HepG2 (cell line): ENCODE measurements around the gene MFSD11. TPM values are rescaled to one million over a fixed set of nuclear protein-coding genes. Genes with fewer than 3 reads are reported as not detected.

Source experiments
- ATRX ChIP-seq: sonication (generic); formaldehyde crosslinking; IDR thresholded peaks from 2 replicates; pipeline ENCODE4 v1.4.0; 2020; ENCODE audit warnings: missing genetic modification reagents, borderline replicate concordance
- FOSL1 ChIP-seq: sonication (generic); formaldehyde crosslinking; IDR thresholded peaks from 2 replicates; pipeline ENCODE4 v1.9.0; 2021; ENCODE audit warnings: missing genetic modification reagents, borderline replicate concordance
- HNF4A ChIP-seq: sonication (generic); formaldehyde crosslinking; IDR thresholded peaks from 2 replicates; pipeline ENCODE4 v1.4.0; 2020; ENCODE audit warnings: missing genetic modification reagents
- HNRNPL ChIP-seq: fragments of 200-400 bp; formaldehyde crosslinking; IDR thresholded peaks from 2 replicates; pipeline ENCODE4 v1.6.1; 2017; ENCODE audit warnings: mild to moderate bottlenecking, low read depth, low read length
- IKZF4 ChIP-seq: sonication (generic); formaldehyde crosslinking; IDR thresholded peaks from 2 replicates; pipeline ENCODE4 v1.5.1; 2020; ENCODE audit warnings: borderline replicate concordance, mild to moderate bottlenecking, low read depth, missing genetic modification reagents; ENCODE audit errors: not compliant biosample characterization
- KLF6 ChIP-seq: IDR thresholded peaks from 2 replicates; pipeline ENCODE4 v1.8.0; 2016; ENCODE audit warnings: missing biosample characterization, missing genetic modification reagents
- MYPOP ChIP-seq: sonication (generic); formaldehyde crosslinking; IDR thresholded peaks from 2 replicates; pipeline ENCODE4 v1.8.1; 2023; ENCODE audit warnings: mild to moderate bottlenecking, moderate library complexity, missing genetic modification reagents
- ONECUT2 ChIP-seq: sonication (generic); formaldehyde crosslinking; IDR thresholded peaks from 2 replicates; pipeline ENCODE4 v1.4.0; 2020; ENCODE audit warnings: missing genetic modification reagents
- PHF21A ChIP-seq: sonication (generic); formaldehyde crosslinking; IDR thresholded peaks from 2 replicates; pipeline ENCODE4 v1.5.0; 2020; ENCODE audit warnings: mild to moderate bottlenecking, missing genetic modification reagents
- PHF5A ChIP-seq: IDR thresholded peaks from one replicate; pipeline ENCODE4 v1.6.1; 2018; ENCODE audit warnings: low read depth, missing genetic modification reagents; ENCODE audit not compliant: unreplicated experiment
- POLR2G ChIP-seq: fragments of 200-400 bp; formaldehyde crosslinking; IDR thresholded peaks from 2 replicates; pipeline ENCODE4 v1.6.1; 2018; ENCODE audit warnings: mild to moderate bottlenecking, low read depth, low read length, moderate library complexity
- SIX4 ChIP-seq: sonication (generic); formaldehyde crosslinking; IDR thresholded peaks from 2 replicates; pipeline ENCODE4 v1.4.0; 2020; ENCODE audit warnings: missing genetic modification reagents
- SOX5 ChIP-seq: IDR thresholded peaks from 2 replicates; pipeline ENCODE4 v1.6.1; 2016; ENCODE audit warnings: borderline replicate concordance
- TBX3 ChIP-seq: fragments of 450-650 bp; IDR thresholded peaks from 2 replicates; pipeline ENCODE4 v1.6.1; 2017; ENCODE audit warnings: antibody characterized with exemption, mild to moderate bottlenecking, inconsistent platforms, borderline replicate concordance
- THRA ChIP-seq: sonication (generic); formaldehyde crosslinking; IDR thresholded peaks from 2 replicates; pipeline ENCODE4 v1.4.0; 2020; ENCODE audit warnings: missing genetic modification reagents, borderline replicate concordance
- ZBTB8A ChIP-seq: sonication (generic); formaldehyde crosslinking; IDR thresholded peaks from 2 replicates; pipeline ENCODE4 v1.4.0; 2020; ENCODE audit warnings: mild to moderate bottlenecking, low read depth, missing genetic modification reagents, borderline replicate concordance
- ZFP37 ChIP-seq: sonication (generic); formaldehyde crosslinking; IDR thresholded peaks from 2 replicates; pipeline ENCODE4 v1.4.0; 2020; ENCODE audit warnings: missing genetic modification reagents, borderline replicate concordance
- ZNF121 ChIP-seq: sonication (generic); formaldehyde crosslinking; IDR thresholded peaks from 2 replicates; pipeline ENCODE4 v1.5.0; 2020; ENCODE audit warnings: mild to moderate bottlenecking, missing genetic modification reagents
- ZNF263 ChIP-seq: sonication (generic); formaldehyde crosslinking; IDR thresholded peaks from 2 replicates; pipeline ENCODE4 v1.4.0; 2020; ENCODE audit warnings: missing genetic modification reagents
- ZNF33B ChIP-seq: sonication (generic); formaldehyde crosslinking; IDR thresholded peaks from 2 replicates; pipeline ENCODE4 v1.5.1; 2020; ENCODE audit warnings: mild to moderate bottlenecking, missing genetic modification reagents
- ZNF44 ChIP-seq: sonication (generic); formaldehyde crosslinking; IDR thresholded peaks from 2 replicates; pipeline ENCODE4 v1.5.1; 2020; ENCODE audit warnings: mild to moderate bottlenecking, missing genetic modification reagents
- ZNF761 ChIP-seq: sonication (generic); formaldehyde crosslinking; conservative IDR thresholded peaks from 2 replicates; pipeline ENCODE4 v1.4.0; 2020; ENCODE audit warnings: mild to moderate bottlenecking, missing genetic modification reagents
- ZNF777 ChIP-seq: sonication (generic); formaldehyde crosslinking; IDR thresholded peaks from 2 replicates; pipeline ENCODE4 v1.4.0; 2020; ENCODE audit warnings: missing genetic modification reagents
- polyA plus RNA-seq, 8 experiments: library from polyadenylated mRNA; depleted of rRNA in 3 of 8; stranded (reverse) in 7 of 8; unstranded in 1 of 8; fragments of >200 nt; fragmentation: Illumina TruSeq in 4 of 8; extraction: Trizol in 4 of 8; gene quantifications; 2 replicates each; pipeline versions ENCODE4 v1.2.1 to v1.2.3, GENCODE V29; 2011 to 2016; ENCODE audit warnings: low read depth in 4 of 8, missing spikeins in 1 of 8, mixed read lengths in 1 of 8; ENCODE audit not compliant: insufficient read depth in 1 of 8
- total RNA-seq, 5 experiments: library from RNA; depleted of rRNA; stranded (reverse); fragments of >200 nt; fragmentation: Illumina TruSeq; extraction: Trizol; gene quantifications; 2 replicates each; pipeline ENCODE4 v1.2.3, GENCODE V29; 2016; ENCODE audit warnings: low read depth in 1 of 5
- TF ChIP-seq, protein P1 (sequence below): sonication (generic); formaldehyde crosslinking; IDR thresholded peaks from 2 replicates; pipeline ENCODE4 v1.5.1; 2020; ENCODE audit warnings: mild to moderate bottlenecking, missing genetic modification reagents

MFSD11 gene
- total and polyA plus RNA-seq, 2 of the 13 experiments (the other 11 are each of a cell fraction or from before 2014, with no cell fraction given): 26.1 to 36.3 TPM

DNA sequence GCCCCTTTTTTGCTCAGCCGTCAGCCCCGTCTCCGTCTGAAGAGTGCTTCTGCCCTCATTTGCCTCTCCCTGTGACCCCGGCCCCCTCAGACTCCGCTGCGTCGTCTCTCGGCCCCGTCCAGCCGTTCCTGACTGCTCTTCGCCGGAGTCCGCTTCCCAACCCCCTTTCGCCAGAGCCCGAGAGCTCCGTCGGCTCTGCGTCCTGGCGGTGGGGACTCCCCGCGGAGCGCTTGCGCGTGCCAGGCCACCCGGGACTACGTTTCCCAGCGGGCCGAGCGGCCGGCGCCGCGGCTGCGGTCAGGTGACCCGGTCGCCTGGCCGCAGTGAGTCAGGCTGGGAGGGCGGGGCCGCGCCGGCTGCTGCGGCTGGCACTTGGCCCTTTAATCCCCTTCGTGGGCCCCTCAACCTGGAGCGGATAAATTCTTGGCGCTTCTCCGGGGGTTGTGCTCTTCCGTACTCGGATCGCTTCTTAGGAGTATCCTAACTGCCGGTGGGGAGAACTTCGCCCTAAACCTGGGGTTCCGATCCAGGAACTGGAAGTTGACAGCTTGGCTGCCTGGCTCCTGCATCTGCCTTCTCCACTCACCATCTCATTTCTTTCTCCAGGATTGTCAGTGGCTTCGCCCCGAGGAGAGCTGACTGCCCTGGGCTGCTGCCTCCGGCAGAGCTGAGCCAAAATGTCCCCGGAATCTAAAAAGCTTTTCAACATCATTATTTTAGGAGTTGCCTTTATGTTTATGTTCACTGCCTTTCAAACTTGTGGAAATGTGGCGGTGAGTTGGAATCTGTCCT is at the start of gene MFSD11 (continued):
- TF ChIP-seq HNF4A (CRISPR knock-in tag) (0 out of 2 replicates have a peak, but pooled peaks have one; percentile 1), THRA (peak; percentile 51; the same call in 1 of the 2 replicates), TBX3 (peak; percentile 73), ZNF761 (CRISPR knock-in tag) (peak; percentile 95), ATRX (peak; percentile 79; the same call in 1 of the 2 replicates), ONECUT2 (no peak), HNRNPL (0 out of 2 replicates have a peak, but pooled peaks have one; percentile 13), ZFP37 (CRISPR knock-in tag) (no peak), IKZF4 (CRISPR knock-in tag) (peak; percentile 62), PHF21A (CRISPR knock-in tag) (peak; percentile 66; the same call in 1 of the 2 replicates), ZNF121 (CRISPR knock-in tag) (0 out of 2 replicates have a peak, but pooled peaks have one; percentile 34), KLF6 (CRISPR knock-in tag) (peak; percentile 69), PHF5A (CRISPR knock-in tag) (peak; percentile 54), ZBTB8A (peak; percentile 59; the same call in 1 of the 2 replicates), ZNF33B (CRISPR knock-in tag) (peak; percentile 81; the same call in 1 of the 2 replicates), ZNF777 (CRISPR knock-in tag) (peak; percentile 93), MYPOP (no peak), ZNF44 (no peak), SOX5 (CRISPR knock-in tag) (peak; percentile 60), POLR2G (peak; percentile 77), FOSL1 (CRISPR knock-in tag) (no peak; the same call in none of the 2 replicates), ZNF263 (CRISPR knock-in tag) (peak; percentile 94), SIX4 (CRISPR knock-in tag) (peak; percentile 17; the same call in 1 of the 2 replicates)
- TF ChIP-seq, protein P1, sequence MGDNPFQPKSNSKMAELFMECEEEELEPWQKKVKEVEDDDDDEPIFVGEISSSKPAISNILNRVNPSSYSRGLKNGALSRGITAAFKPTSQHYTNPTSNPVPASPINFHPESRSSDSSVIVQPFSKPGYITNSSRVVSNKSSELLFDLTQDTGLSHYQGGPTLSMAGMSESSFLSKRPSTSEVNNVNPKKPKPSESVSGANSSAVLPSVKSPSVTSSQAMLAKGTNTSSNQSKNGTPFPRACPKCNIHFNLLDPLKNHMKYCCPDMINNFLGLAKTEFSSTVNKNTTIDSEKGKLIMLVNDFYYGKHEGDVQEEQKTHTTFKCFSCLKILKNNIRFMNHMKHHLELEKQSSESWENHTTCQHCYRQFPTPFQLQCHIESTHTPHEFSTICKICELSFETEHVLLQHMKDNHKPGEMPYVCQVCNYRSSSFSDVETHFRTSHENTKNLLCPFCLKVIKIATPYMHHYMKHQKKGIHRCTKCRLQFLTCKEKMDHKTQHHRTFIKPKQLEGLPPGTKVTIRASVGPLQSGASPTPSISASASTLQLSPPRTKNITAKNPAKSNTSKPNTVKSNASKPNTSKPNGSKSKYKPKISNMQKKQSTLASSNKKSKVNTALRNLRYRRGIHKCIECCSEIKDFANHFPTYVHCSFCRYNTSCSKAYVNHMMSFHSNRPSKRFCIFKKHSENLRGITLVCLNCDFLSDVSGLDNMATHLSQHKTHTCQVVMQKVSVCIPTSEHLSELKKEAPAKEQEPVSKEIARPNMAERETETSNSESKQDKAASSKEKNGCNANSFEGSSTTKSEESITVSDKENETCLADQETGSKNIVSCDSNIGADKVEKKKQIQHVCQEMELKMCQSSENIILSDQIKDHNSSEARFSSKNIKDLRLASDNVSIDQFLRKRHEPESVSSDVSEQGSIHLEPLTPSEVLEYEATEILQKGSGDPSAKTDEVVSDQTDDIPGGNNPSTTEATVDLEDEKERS: peak; percentile 47; the same call in 1 of the 2 replicates
